Omental fat pad (tissue), 4 donors: ENCODE data around the gene MYO5A. TPM values are rescaled to one million over a fixed set of nuclear protein-coding genes. Genes with fewer than 3 reads are reported as not detected.
"Not testable (repeated sequence)": the region's sequence is repeated elsewhere in the genome, so short reads cannot be mapped to it uniquely, and the experiment has no call there.

Experiments
- ATAC-seq: fragments of 150-250 bp; one replicate; pipeline ENCODE4 v1.9.1; 2016; ENCODE audit warnings: mild to moderate bottlenecking, moderate library complexity; ENCODE audit not compliant: low FRiP score
- DNase-seq: peaks from one replicate; pipeline ENCODE4 v3.0.0-alpha.2; 2019; ENCODE audit warnings: low spot score
- CTCF ChIP-seq, 3 donors: fragments of 450-650 bp; IDR thresholded peaks; one replicate each; pipeline ENCODE4 v1.5.1; 2016 to 2017; ENCODE audit warnings: antibody characterized with exemption in 3 of 3, mild to moderate bottlenecking in 3 of 3, moderate library complexity in 2 of 3
- total RNA-seq, 4 donors: library from RNA; depleted of rRNA; stranded (reverse); fragments of >200 nt; gene quantifications; one replicate each; pipeline ENCODE4 v1.1.0, GENCODE V29; 2016

MYO5A gene
- total RNA-seq, 4 donors from 2014 or later: 45.5 to 81.6 (median 65.5) TPM

DNA sequence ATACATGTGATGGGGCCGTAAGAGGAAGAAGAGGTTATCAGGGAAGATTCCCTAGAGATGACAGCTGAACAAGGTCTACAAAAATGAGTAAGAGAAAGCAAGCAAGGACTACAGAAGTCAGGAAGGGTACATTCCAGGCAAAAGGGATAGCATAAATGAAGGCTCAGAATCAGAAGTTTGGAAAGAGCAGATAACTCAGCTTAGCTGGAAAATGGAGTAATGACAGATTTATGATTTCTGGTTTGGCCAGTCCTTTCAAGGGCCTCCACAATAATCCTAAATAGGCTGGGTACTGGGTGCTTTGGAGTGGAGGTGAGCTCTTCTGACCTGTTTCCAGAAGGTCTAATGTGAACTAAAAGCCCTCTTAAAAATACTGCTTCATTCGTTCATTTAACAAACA lies 110.7 kb downstream of the MYO5A start:
- no peak for TF ChIP-seq CTCF (IDR thresholded peaks at IDR 0.05)
- ATAC-seq (no peak), DNase-seq (no peak)

DNA sequence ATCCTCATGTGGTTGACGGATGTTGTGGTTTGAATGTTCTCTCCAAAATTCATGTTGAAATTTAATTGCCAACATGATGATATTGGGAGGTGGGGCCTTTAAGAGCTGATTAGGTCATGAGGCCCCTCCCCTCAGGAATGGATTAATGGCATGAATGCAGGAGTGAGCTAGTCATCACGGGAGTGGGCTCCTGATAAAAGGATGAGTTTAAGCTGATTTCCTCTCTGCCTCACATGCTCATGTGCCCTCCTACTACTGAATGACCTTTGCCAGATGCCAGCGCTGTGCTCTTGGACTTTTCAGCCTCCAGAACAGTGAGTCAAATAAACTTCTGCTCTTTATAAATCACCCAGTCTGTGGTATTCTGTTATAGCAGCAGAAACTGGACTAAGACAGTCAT lies 111.2 kb downstream of the MYO5A start:
- no peak for TF ChIP-seq CTCF (IDR thresholded peaks at IDR 0.05)
- peak; percentile 83 for ATAC-seq

DNA sequence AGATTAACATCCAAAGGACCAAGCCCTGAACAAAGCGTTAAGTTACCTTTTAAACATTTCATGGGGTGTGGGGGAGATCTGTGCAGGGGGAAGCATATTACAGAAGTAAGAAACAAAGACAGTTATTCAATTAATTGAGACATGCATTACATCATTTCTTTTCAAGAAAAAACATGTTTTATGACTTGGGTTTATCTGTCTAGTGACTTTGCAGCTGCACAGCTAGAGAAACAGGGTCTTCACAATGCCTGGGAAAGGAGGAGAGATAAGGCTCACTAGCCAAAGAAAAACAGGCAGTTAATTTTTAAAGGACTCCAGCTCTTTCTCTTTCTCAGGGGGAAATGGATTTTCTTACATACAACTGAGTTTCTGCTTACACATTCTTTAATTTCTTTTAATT lies 112.1 kb downstream of the MYO5A start:
- ATAC-seq, DNase-seq: not testable (repeated sequence)

More for the DNA sequence above, 111.2 kb downstream of the MYO5A start:
- DNase-seq: no peak

GRCh38 chr15:52415628-52416027 lies 113.1 kb downstream of the MYO5A start:
- TF ChIP-seq CTCF (IDR thresholded peaks at IDR 0.05): no peak
- DNase-seq: no peak

DNA sequence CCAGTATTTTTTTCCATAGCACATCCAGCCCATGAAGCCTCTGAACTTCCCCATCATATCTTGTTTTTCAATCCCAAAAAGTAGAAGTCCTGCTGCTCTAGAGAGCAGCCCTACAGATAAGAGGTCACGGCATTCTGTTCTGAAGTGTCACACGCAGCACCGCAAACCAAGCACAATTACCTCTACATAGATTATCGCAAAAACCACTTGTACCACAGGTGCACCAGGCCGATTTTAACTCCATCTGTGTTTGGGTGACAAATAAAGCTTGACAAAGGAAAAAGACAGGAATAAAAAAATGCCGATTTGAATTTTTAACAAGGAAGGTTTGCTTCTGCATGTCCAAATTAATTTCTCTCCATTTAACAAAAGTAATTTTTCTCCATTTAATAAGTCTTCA lies 113.7 kb downstream of the MYO5A start:
- ATAC-seq: no peak
- DNase-seq: no peak
- no peak for TF ChIP-seq CTCF (IDR thresholded peaks at IDR 0.05)

More at GRCh38 chr15:52415628-52416027, 113.1 kb downstream of the MYO5A start:
- no peak for ATAC-seq

GRCh38 chr15:52408823-52409222 lies 119.9 kb downstream of the MYO5A start:
- DNase-seq (no peak), ATAC-seq (no peak)
- no peak for TF ChIP-seq CTCF (IDR thresholded peaks at IDR 0.05)

DNA sequence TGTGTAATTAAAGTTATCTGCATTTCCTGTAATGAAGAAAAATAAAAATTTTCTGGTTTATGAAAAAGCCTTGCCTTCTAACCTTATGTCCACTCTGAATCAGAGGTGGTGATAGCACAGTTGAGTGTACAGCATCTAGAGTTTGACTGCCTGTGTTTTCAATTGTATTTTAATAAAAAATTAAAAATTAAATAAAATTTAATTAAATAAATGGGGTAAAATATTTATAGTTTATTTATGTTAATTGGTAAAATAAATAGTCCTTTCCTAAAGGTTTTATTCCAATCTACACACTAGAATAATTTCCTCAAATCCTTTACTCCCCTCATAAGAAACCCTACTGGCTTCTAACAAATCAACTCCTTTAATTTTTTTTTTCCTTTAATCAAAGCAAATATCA lies 121.3 kb downstream of the MYO5A start:
- ATAC-seq (no peak), DNase-seq (no peak)
- no peak for TF ChIP-seq CTCF (IDR thresholded peaks at IDR 0.05)

- DNase-seq: no peak
- ATAC-seq: no peak
- TF ChIP-seq CTCF (IDR thresholded peaks at IDR 0.05): no peak
These were observed 122.1 kb downstream of the MYO5A start for GRCh38 chr15:52406601-52407000.
